ENCODE measurements around the gene CLTCL1. TPM values are rescaled to one million over a fixed set of nuclear protein-coding genes. Genes with fewer than 3 reads are reported as not detected.
A peak's percentile ranks its signal among the peaks of the same experiment; 100 is the strongest.

Gene CLTCL1
- total and polyA plus RNA-seq, 9 of the 15 experiments (the other 6 are each of a cell fraction or from before 2014, with no cell fraction given), result 1.1 to 11.7 (median 5.0) TPM

GRCh38 chr22:19143967-19144400 is 147.5 kb downstream of the CLTCL1 start:
- Histone ChIP-seq H2AFZ (ENCODE audit: low read depth, low read length) (peak overlapping the region; percentile 80), H3K9ac (ENCODE audit: insufficient read depth in 1 of 2, low read depth in 2 of 2, low read length in 2 of 2) (peak overlapping the region; percentile 74 to 92), H3K4me1 (replicated peaks in 1 of 2; ENCODE audit: control insufficient read depth in 2 of 2, insufficient read depth in 2 of 2, low read length in 2 of 2) (peaks cover 4 to 19% of the 10 kb centered on the region in 2 experiments; a peak in 4 of 5 replicates), H3K9me3 (replicated peaks; ENCODE audit: control insufficient read depth, insufficient read depth, low read depth, low read length) (no peaks in the 10 kb centered on the region), H3K79me2 (ENCODE audit: control insufficient read depth, insufficient read depth, low read length) (peaks cover 15% of the 10 kb centered on the region), H3K4me2 (ENCODE audit: insufficient read depth, low read length) (peak overlapping the region; percentile 96), H3K27ac (ENCODE audit: extremely low read depth, low read depth, low read length) (peak overlapping the region; percentile 50), H3K36me3 (ENCODE audit: control insufficient read depth, insufficient read depth, low read length) (peaks cover 39% of the 10 kb centered on the region), H3K9me1 (ENCODE audit: control insufficient read depth, insufficient read depth, low read length) (peaks cover 4% of the 10 kb centered on the region), H4K20me1 (replicated peaks; ENCODE audit: control insufficient read depth, insufficient read depth, low read length) (0 out of 2 replicates have a peak, but pooled peaks cover 3% of the 10 kb centered on the region), H3K27me3 (ENCODE audit: control insufficient read depth in 2 of 2, insufficient read depth in 2 of 2, low read length in 2 of 2) (peaks cover 14 to 26% of the 10 kb centered on the region in 2 experiments; a peak in 4 of 5 replicates), H3K4me3 (peak overlapping the region; percentile 59)
- under 1% methylated on average over 17 of the region's 17 CpGs for WGBS (ENCODE audit: insufficient coverage, low coverage, missing lambda C conversion rate)
- in situ Hi-C loops (cut with MboI) (no loop called here), intact Hi-C loops (cut with micrococcal nuclease) (loop anchor here (1.0 to 2.0 kb wide), 9 partner anchors 22 to 486 kb away; partner anchors contain the start of genes CDC45, CLTCL1, DGCR2 and UFD1)
- ChIA-PET CTCF (ENCODE audit: low intra/inter-chr PET ratio) (interaction anchor here (0.7 to 3.1 kb wide), 5 partner anchors 29 to 488 kb away, joined by 3 to 26 read pairs (median 3); no protein-coding TSS in a partner anchor), POLR2A (interaction anchor here (0.6 to 6.1 kb wide), 33 partner anchors 8 to 1388 kb away, joined by 3 to 54 read pairs (median 3); partner anchors contain the start of genes CDC45, DGCR2 and TSSK2)
- FAIRE-seq (no peak), DNase-seq (ENCODE audit: extremely low read depth in 1 of 4, low spot score in 3 of 4) (peak; percentile 79 to 82 (median 80)), ATAC-seq (peak; percentile 48)
- BruUV-seq (replicated peaks), result TSS peak; percentile 62
- TF ChIP-seq CC2D1A (IDR thresholded peaks at IDR 0.05) (no peak), ZSCAN29 (IDR thresholded peaks at IDR 0.05) (peak; percentile 63; the same call in 1 of the 2 replicates), SNRNP70 (optimal IDR thresholded peaks at IDR 0.05; ENCODE audit: low read depth, low read length) (peak; percentile 86), CREM (IDR thresholded peaks at IDR 0.05; ENCODE audit: low read depth) (peak; percentile 85), NFE2L1 (tag; IDR thresholded peaks at IDR 0.05; ENCODE audit: borderline replicate concordance, low read depth) (no peak), XRCC3 (IDR thresholded peaks at IDR 0.05) (no peak), ZNF217 (CRISPR knock-in tag; IDR thresholded peaks at IDR 0.05) (no peak), ZNF165 (CRISPR knock-in tag; IDR thresholded peaks at IDR 0.05; ENCODE audit: borderline replicate concordance) (0 out of 2 replicates have a peak, but pooled peaks have one; percentile 18), ELF1 (tag; IDR thresholded peaks at IDR 0.05) (0 out of 2 replicates have a peak, but pooled peaks have one; percentile 56), TAL1 (IDR thresholded peaks at IDR 0.05) (peak; percentile 29; the same call in 1 of the 2 replicates), ZC3H11A (IDR thresholded peaks at IDR 0.05; ENCODE audit: low read depth, low read length) (no peak), MIER1 (IDR thresholded peaks at IDR 0.05; ENCODE audit: low read depth) (peak; percentile 79), ZNF780A (CRISPR knock-in tag; IDR thresholded peaks at IDR 0.05) (no peak), TAF7 (tag; IDR thresholded peaks at IDR 0.05) (no peak), ETV1 (tag; conservative IDR thresholded peaks at IDR 0.05; ENCODE audit: low read depth) (0 out of 2 replicates have a peak, but pooled peaks have one; percentile 8), ZKSCAN8 (CRISPR knock-in tag; IDR thresholded peaks at IDR 0.05) (no peak), PYGO2 (tag; IDR thresholded peaks at IDR 0.05) (no peak), ARHGAP35 (IDR thresholded peaks at IDR 0.05; ENCODE audit: partially characterized antibody) (peak; percentile 70)
- TF ChIP-seq, protein P1, sequence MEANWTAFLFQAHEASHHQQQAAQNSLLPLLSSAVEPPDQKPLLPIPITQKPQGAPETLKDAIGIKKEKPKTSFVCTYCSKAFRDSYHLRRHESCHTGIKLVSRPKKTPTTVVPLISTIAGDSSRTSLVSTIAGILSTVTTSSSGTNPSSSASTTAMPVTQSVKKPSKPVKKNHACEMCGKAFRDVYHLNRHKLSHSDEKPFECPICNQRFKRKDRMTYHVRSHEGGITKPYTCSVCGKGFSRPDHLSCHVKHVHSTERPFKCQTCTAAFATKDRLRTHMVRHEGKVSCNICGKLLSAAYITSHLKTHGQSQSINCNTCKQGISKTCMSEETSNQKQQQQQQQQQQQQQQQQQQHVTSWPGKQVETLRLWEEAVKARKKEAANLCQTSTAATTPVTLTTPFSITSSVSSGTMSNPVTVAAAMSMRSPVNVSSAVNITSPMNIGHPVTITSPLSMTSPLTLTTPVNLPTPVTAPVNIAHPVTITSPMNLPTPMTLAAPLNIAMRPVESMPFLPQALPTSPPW (CRISPR knock-in tag; IDR thresholded peaks at IDR 0.05), result no peak
- TF ChIP-seq, protein P2, sequence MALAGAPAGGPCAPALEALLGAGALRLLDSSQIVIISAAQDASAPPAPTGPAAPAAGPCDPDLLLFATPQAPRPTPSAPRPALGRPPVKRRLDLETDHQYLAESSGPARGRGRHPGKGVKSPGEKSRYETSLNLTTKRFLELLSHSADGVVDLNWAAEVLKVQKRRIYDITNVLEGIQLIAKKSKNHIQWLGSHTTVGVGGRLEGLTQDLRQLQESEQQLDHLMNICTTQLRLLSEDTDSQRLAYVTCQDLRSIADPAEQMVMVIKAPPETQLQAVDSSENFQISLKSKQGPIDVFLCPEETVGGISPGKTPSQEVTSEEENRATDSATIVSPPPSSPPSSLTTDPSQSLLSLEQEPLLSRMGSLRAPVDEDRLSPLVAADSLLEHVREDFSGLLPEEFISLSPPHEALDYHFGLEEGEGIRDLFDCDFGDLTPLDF (CRISPR knock-in tag; IDR thresholded peaks at IDR 0.05), result no peak
- TF ChIP-seq, protein P3, sequence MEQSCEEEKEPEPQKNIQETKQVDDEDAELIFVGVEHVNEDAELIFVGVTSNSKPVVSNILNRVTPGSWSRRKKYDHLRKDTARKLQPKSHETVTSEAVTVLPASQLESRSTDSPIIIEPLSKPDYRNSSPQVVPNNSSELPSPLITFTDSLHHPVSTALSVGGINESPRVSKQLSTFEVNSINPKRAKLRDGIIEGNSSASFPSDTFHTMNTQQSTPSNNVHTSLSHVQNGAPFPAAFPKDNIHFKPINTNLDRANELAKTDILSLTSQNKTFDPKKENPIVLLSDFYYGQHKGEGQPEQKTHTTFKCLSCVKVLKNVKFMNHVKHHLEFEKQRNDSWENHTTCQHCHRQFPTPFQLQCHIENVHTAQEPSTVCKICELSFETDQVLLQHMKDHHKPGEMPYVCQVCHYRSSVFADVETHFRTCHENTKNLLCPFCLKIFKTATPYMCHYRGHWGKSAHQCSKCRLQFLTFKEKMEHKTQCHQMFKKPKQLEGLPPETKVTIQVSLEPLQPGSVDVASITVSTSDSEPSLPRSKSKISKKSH (CRISPR knock-in tag; IDR thresholded peaks at IDR 0.05), result no peak
